Measurements from ENCODE around the gene HSPA12A. TPM values are rescaled to one million over a fixed set of nuclear protein-coding genes. Genes with fewer than 3 reads are reported as not detected.

HSPA12A gene
- total RNA-seq, 1 donor: 10.9 TPM

- H3K4me1 ChIP-seq (ENCODE audit: insufficient read depth, low read length): no peaks in the 10 kb centered on the region
- H3K27me3 ChIP-seq (ENCODE audit: insufficient read depth, low read length): no peaks in the 10 kb centered on the region
- no peak overlapping the region for H2AFZ ChIP-seq (ENCODE audit: low read length)
- no peak overlapping the region for H3K4me2 ChIP-seq (ENCODE audit: insufficient read depth, low read length)
- DNase-seq (ENCODE audit: insufficient read length, low spot score, missing footprints): no peak
- no peak overlapping the region for H3K4me3 ChIP-seq (ENCODE audit: insufficient read depth, low read length)
- no peaks in the 10 kb centered on the region for H3K9me3 ChIP-seq (ENCODE audit: low read depth, low read length)
- H3K36me3 ChIP-seq (ENCODE audit: insufficient read depth, low read length): peaks cover 16% of the 10 kb centered on the region
- TF ChIP-seq CTCF (IDR thresholded peaks at IDR 0.05; ENCODE audit: extremely low read depth, low read depth, low read length): no peak
- no peak overlapping the region for H3K27ac ChIP-seq (ENCODE audit: low read depth, low read length)
- no peaks in the 10 kb centered on the region for H3K79me2 ChIP-seq (ENCODE audit: insufficient read depth, low read length)
- no peaks in the 10 kb centered on the region for H4K20me1 ChIP-seq (ENCODE audit: insufficient read depth, low read length)
Observed at GRCh38 chr10:116694927-116695268, 47.5 kb downstream of the HSPA12A start.

- no peaks in the 10 kb centered on the region for H4K20me1 ChIP-seq (ENCODE audit: insufficient read depth, low read length)
- H3K79me2 ChIP-seq (ENCODE audit: insufficient read depth, low read length): no peaks in the 10 kb centered on the region
- no peak overlapping the region for H2AFZ ChIP-seq (ENCODE audit: low read length)
- H3K9me3 ChIP-seq (ENCODE audit: low read depth, low read length): no peaks in the 10 kb centered on the region
- TF ChIP-seq CTCF (IDR thresholded peaks at IDR 0.05; ENCODE audit: extremely low read depth, low read depth, low read length): no peak
- no peaks in the 10 kb centered on the region for H3K4me1 ChIP-seq (ENCODE audit: insufficient read depth, low read length)
- H3K36me3 ChIP-seq (ENCODE audit: insufficient read depth, low read length): peaks cover 16% of the 10 kb centered on the region
- H3K27me3 ChIP-seq (ENCODE audit: insufficient read depth, low read length): no peaks in the 10 kb centered on the region
- H3K27ac ChIP-seq (ENCODE audit: low read depth, low read length): no peak overlapping the region
- no peak for DNase-seq (ENCODE audit: insufficient read length, low spot score, missing footprints)
- H3K4me3 ChIP-seq (ENCODE audit: insufficient read depth, low read length): no peak overlapping the region
- H3K4me2 ChIP-seq (ENCODE audit: insufficient read depth, low read length): no peak overlapping the region
Observed at GRCh38 chr10:116694243-116694926, 48.0 kb downstream of the HSPA12A start.

GRCh38 chr10:116692225-116692624, 50.1 kb downstream of the HSPA12A start:
- Histone ChIP-seq H3K27me3 (ENCODE audit: insufficient read depth, low read length) (no peaks in the 10 kb centered on the region), H3K79me2 (ENCODE audit: insufficient read depth, low read length) (no peaks in the 10 kb centered on the region), H3K27ac (ENCODE audit: low read depth, low read length) (no peak overlapping the region), H4K20me1 (ENCODE audit: insufficient read depth, low read length) (no peaks in the 10 kb centered on the region), H3K9me3 (ENCODE audit: low read depth, low read length) (no peaks in the 10 kb centered on the region), H3K4me2 (ENCODE audit: insufficient read depth, low read length) (no peak overlapping the region), H3K4me3 (ENCODE audit: insufficient read depth, low read length) (no peak overlapping the region), H2AFZ (ENCODE audit: low read length) (no peak overlapping the region), H3K4me1 (ENCODE audit: insufficient read depth, low read length) (peaks cover 18% of the 10 kb centered on the region), H3K36me3 (ENCODE audit: insufficient read depth, low read length) (peaks cover 8% of the 10 kb centered on the region)
- TF ChIP-seq CTCF (IDR thresholded peaks at IDR 0.05; ENCODE audit: extremely low read depth, low read depth, low read length): no peak
- DNase-seq (ENCODE audit: insufficient read length, low spot score, missing footprints): no peak

- no peak for DNase-seq (ENCODE audit: insufficient read length, low spot score, missing footprints)
- Histone ChIP-seq H3K79me2 (ENCODE audit: insufficient read depth, low read length) (no peaks in the 10 kb centered on the region), H3K4me2 (ENCODE audit: insufficient read depth, low read length) (no peak overlapping the region), H3K27ac (ENCODE audit: low read depth, low read length) (no peak overlapping the region), H3K9me3 (ENCODE audit: low read depth, low read length) (no peaks in the 10 kb centered on the region), H3K4me3 (ENCODE audit: insufficient read depth, low read length) (no peak overlapping the region), H3K4me1 (ENCODE audit: insufficient read depth, low read length) (peaks cover 18% of the 10 kb centered on the region), H2AFZ (ENCODE audit: low read length) (no peak overlapping the region), H3K36me3 (ENCODE audit: insufficient read depth, low read length) (peaks cover 8% of the 10 kb centered on the region), H4K20me1 (ENCODE audit: insufficient read depth, low read length) (no peaks in the 10 kb centered on the region), H3K27me3 (ENCODE audit: insufficient read depth, low read length) (no peaks in the 10 kb centered on the region)
- no peak for TF ChIP-seq CTCF (IDR thresholded peaks at IDR 0.05; ENCODE audit: extremely low read depth, low read depth, low read length)
Observed at GRCh38 chr10:116691635-116692034, 50.7 kb downstream of the HSPA12A start.

Data from osteoblast (primary cell).